ENCODE data around the gene TMEM212. TPM values are rescaled to one million over a fixed set of nuclear protein-coding genes. Genes with fewer than 3 reads are reported as not detected.

The TMEM212 gene
- total RNA-seq, 2 donors from 2014 or later: not detected

- H3K4me3 Mint-ChIP-seq: no peak overlapping the region
- Histone ChIP-seq H3K4me3 (ENCODE audit: low read length) (no peak overlapping the region), H3K27ac (ENCODE audit: low read depth, low read length) (no peak overlapping the region)
Measured at GRCh38 chr3:171797873-171798272, 45.3 kb upstream of the TMEM212 start.

GRCh38 chr3:171799501-171799900 is 43.6 kb upstream of the TMEM212 start:
- Histone ChIP-seq H3K9ac (ENCODE audit: extremely low read depth, low read length, poor library complexity, severe bottlenecking) (no peak overlapping the region), H3K4me3 (ENCODE audit: low read length) (no peak overlapping the region), H3K27ac (ENCODE audit: low read depth, low read length) (no peak overlapping the region), H3K9me3 (ENCODE audit: control insufficient read depth, low read length) (no peaks in the 10 kb centered on the region), H3K4me1 (ENCODE audit: control insufficient read depth, insufficient read depth, low read length) (no peaks in the 10 kb centered on the region), H3K36me3 (ENCODE audit: control insufficient read depth, insufficient read depth, low read length) (no peaks in the 10 kb centered on the region), H3K27me3 (ENCODE audit: control insufficient read depth, insufficient read depth, low read length, poor library complexity, severe bottlenecking) (no peaks in the 10 kb centered on the region)
- Mint-ChIP-seq H3K9me3 (no peaks in the 10 kb centered on the region), H3K4me1 (peaks cover 2% of the 10 kb centered on the region), H3K27me3 (ENCODE audit: insufficient read depth) (peaks cover 8% of the 10 kb centered on the region), H3K4me3 (no peak overlapping the region), H3K36me3 (ENCODE audit: low read depth) (no peaks in the 10 kb centered on the region), H3K27ac (no peak overlapping the region)
- 100% methylated on average over 1 of the region's 1 CpG; no CpG with 5 or more reads in 1 of the 2 experiments for WGBS, 2 experiments (ENCODE audit: insufficient coverage in 1 of 2, insufficient read length in 1 of 2)
- DNase-seq: no peak
- TF ChIP-seq, protein P1, sequence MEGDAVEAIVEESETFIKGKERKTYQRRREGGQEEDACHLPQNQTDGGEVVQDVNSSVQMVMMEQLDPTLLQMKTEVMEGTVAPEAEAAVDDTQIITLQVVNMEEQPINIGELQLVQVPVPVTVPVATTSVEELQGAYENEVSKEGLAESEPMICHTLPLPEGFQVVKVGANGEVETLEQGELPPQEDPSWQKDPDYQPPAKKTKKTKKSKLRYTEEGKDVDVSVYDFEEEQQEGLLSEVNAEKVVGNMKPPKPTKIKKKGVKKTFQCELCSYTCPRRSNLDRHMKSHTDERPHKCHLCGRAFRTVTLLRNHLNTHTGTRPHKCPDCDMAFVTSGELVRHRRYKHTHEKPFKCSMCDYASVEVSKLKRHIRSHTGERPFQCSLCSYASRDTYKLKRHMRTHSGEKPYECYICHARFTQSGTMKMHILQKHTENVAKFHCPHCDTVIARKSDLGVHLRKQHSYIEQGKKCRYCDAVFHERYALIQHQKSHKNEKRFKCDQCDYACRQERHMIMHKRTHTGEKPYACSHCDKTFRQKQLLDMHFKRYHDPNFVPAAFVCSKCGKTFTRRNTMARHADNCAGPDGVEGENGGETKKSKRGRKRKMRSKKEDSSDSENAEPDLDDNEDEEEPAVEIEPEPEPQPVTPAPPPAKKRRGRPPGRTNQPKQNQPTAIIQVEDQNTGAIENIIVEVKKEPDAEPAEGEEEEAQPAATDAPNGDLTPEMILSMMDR (conservative IDR thresholded peaks at IDR 0.05): no peak

More at GRCh38 chr3:171797873-171798272, 45.3 kb upstream of the TMEM212 start:
- H3K27me3 Mint-ChIP-seq (ENCODE audit: insufficient read depth): peaks cover 3% of the 10 kb centered on the region
- no peaks in the 10 kb centered on the region for H3K9me3 Mint-ChIP-seq
- no peaks in the 10 kb centered on the region for H3K36me3 Mint-ChIP-seq (ENCODE audit: low read depth)
- H3K4me1 Mint-ChIP-seq: peaks cover 2% of the 10 kb centered on the region
- no peaks in the 10 kb centered on the region for H3K27me3 ChIP-seq (ENCODE audit: control insufficient read depth, insufficient read depth, low read length, poor library complexity, severe bottlenecking)
- no peaks in the 10 kb centered on the region for H3K9me3 ChIP-seq (ENCODE audit: control insufficient read depth, low read length)
- WGBS, 2 experiments (ENCODE audit: insufficient coverage in 1 of 2, insufficient read length in 1 of 2): 97% methylated on average over 3 of the region's 3 CpGs; no CpG with 5 or more reads in 1 of the 2 experiments
- H3K4me1 ChIP-seq (ENCODE audit: control insufficient read depth, insufficient read depth, low read length): no peaks in the 10 kb centered on the region
- no peak for DNase-seq
- no peak overlapping the region for H3K9ac ChIP-seq (ENCODE audit: extremely low read depth, low read length, poor library complexity, severe bottlenecking)
- no peak overlapping the region for H3K27ac Mint-ChIP-seq
- no peaks in the 10 kb centered on the region for H3K36me3 ChIP-seq (ENCODE audit: control insufficient read depth, insufficient read depth, low read length)
- TF ChIP-seq, protein P1 (conservative IDR thresholded peaks at IDR 0.05): no peak

DNA sequence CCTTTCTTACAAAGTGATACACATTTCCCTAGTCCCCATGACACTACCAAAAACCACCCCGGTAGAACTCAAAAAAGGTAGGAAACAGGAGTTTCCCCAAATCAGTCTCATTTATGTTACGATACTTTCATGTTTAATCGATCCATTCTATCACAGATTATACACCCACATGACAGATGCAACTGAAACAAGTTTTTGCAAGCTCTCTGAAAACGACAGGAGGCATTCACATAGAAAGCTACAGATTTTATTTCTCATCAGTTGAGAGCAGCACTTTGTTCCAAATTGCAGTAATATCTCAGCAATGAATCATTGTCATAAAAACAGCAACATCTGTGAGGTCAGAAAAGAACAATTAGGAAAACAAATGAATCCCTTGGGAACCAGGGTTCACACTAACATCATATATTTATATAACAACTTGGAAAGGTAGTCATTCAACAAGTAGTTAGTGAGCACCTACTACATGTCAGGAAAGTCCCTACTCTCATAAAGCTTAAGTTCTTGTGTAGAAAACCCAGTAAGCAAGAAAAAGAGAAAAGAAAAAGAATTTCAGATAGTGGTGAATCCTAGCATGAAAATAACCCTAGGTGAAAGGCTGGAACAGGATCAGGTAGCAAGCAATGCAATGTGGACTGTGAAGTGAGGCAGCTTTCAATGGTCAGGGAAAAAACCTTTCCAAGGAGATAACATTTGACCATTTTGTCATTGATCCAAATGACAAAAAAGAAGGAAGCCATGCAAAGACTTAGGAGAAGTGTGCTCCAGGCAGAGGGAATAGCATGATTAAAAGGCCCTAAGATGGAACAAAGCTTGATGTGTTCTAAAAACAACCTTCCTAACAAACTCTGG is 41.2 kb upstream of the TMEM212 start:
- Histone ChIP-seq H3K9ac (ENCODE audit: extremely low read depth, low read length, poor library complexity, severe bottlenecking) (no peak overlapping the region), H3K4me3 (ENCODE audit: low read length) (no peak overlapping the region), H3K36me3 (ENCODE audit: control insufficient read depth, insufficient read depth, low read length) (no peaks in the 10 kb centered on the region), H3K9me3 (ENCODE audit: control insufficient read depth, low read length) (no peaks in the 10 kb centered on the region), H3K4me1 (ENCODE audit: control insufficient read depth, insufficient read depth, low read length) (peaks cover 5% of the 10 kb centered on the region), H3K27ac (ENCODE audit: low read depth, low read length) (no peak overlapping the region), H3K27me3 (ENCODE audit: control insufficient read depth, insufficient read depth, low read length, poor library complexity, severe bottlenecking) (no peaks in the 10 kb centered on the region)
- Mint-ChIP-seq H3K4me1 (peaks cover 14% of the 10 kb centered on the region), H3K4me3 (no peak overlapping the region), H3K36me3 (ENCODE audit: low read depth) (no peaks in the 10 kb centered on the region), H3K9me3 (no peaks in the 10 kb centered on the region), H3K27ac (no peak overlapping the region), H3K27me3 (ENCODE audit: insufficient read depth) (peaks cover 8% of the 10 kb centered on the region)
- no peak for DNase-seq
- WGBS, 2 experiments (ENCODE audit: insufficient coverage in 1 of 2, insufficient read length in 1 of 2): 91 to 96% methylated on average over 4 of the region's 4 CpGs
- TF ChIP-seq, protein P1 (conservative IDR thresholded peaks at IDR 0.05): no peak

Data from endodermal cell (in vitro differentiated cells).